HG02973 (cell line): ENCODE data around the gene RBBP4.
A peak's percentile ranks its signal among the peaks of the same experiment; 100 is the strongest.
"Not testable (repeated sequence)": the region's sequence is repeated elsewhere in the genome, so short reads cannot be mapped to it uniquely, and the experiment has no call there.

Experiments
- ATAC-seq: cut with Tn5 transposase; IDR thresholded peaks from one replicate; pipeline ENCODE4 v1.9.1; 2021; ENCODE audit warnings: moderate library complexity; ENCODE audit not compliant: unreplicated experiment

The RBBP4 gene

GRCh38 chr1:32639489-32640075, 11.4 kb upstream of the RBBP4 start:
- no peak for ATAC-seq

- not testable (repeated sequence) for ATAC-seq
These were observed 8.6 kb upstream of the RBBP4 start for GRCh38 chr1:32642292-32642827.

- ATAC-seq: no peak
These were observed 6.6 kb upstream of the RBBP4 start for GRCh38 chr1:32644426-32644825.

GRCh38 chr1:32647308-32648134, 3.5 kb upstream of the RBBP4 start:
- no peak for ATAC-seq

GRCh38 chr1:32650248-32650751, 708 bp upstream of the RBBP4 start, which contains the start of gene ZBTB8OS:
TSS of gene ZBTB8OS (minus strand) at chr1:32650550. CDS start at chr1:32650529, 21 bp downstream.
- peak; percentile 68 for ATAC-seq

- no peak for ATAC-seq
These were observed 559 bp downstream of the RBBP4 start for GRCh38 chr1:32651461-32652073.

GRCh38 chr1:32652244-32652962, 1.4 kb downstream of the RBBP4 start:
- ATAC-seq: no peak

- no peak for ATAC-seq
These were observed 8.6 kb downstream of the RBBP4 start for GRCh38 chr1:32659581-32659980.

- no peak for ATAC-seq
These were observed 14.9 kb downstream of the RBBP4 start for GRCh38 chr1:32665915-32666314.

- no peak for ATAC-seq
These were observed 16.0 kb downstream of the RBBP4 start for GRCh38 chr1:32666901-32667566.

- ATAC-seq: not testable (repeated sequence)
These were observed 17.7 kb downstream of the RBBP4 start for GRCh38 chr1:32668716-32669115.

- ATAC-seq: no peak
These were observed 25.9 kb downstream of the RBBP4 start for GRCh38 chr1:32676945-32677344.

GRCh38 chr1:32679993-32680392, 29.0 kb downstream of the RBBP4 start:
- ATAC-seq: not testable (repeated sequence)

- no peak for ATAC-seq
These were observed 29.6 kb downstream of the RBBP4 start for GRCh38 chr1:32680642-32681041.

GRCh38 chr1:32681509-32681908, 30.5 kb downstream of the RBBP4 start:
- ATAC-seq: no peak

GRCh38 chr1:32681999-32682398, 31.0 kb downstream of the RBBP4 start:
- ATAC-seq: no peak

- no peak for ATAC-seq
These were observed 32.4 kb downstream of the RBBP4 start for GRCh38 chr1:32683397-32683796.

- ATAC-seq: no peak
These were observed 33.3 kb downstream of the RBBP4 start for GRCh38 chr1:32684167-32684811.

GRCh38 chr1:32685498-32685897, 34.5 kb downstream of the RBBP4 start:
- no peak for ATAC-seq

GRCh38 chr1:32686387-32686786, 35.4 kb downstream of the RBBP4 start:
- no peak for ATAC-seq
